CD4-positive, alpha-beta T cell treated with Interleukin-4 for 4 hours (primary cell): ENCODE data around the gene TFB1M.
"Not testable (repeated sequence)": the region's sequence is repeated elsewhere in the genome, so short reads cannot be mapped to it uniquely, and the experiment has no call there.

Experiments used
- DNase-seq: peaks from one replicate; pipeline ENCODE4 v3.0.0-alpha.2; 2020

The TFB1M gene

DNA sequence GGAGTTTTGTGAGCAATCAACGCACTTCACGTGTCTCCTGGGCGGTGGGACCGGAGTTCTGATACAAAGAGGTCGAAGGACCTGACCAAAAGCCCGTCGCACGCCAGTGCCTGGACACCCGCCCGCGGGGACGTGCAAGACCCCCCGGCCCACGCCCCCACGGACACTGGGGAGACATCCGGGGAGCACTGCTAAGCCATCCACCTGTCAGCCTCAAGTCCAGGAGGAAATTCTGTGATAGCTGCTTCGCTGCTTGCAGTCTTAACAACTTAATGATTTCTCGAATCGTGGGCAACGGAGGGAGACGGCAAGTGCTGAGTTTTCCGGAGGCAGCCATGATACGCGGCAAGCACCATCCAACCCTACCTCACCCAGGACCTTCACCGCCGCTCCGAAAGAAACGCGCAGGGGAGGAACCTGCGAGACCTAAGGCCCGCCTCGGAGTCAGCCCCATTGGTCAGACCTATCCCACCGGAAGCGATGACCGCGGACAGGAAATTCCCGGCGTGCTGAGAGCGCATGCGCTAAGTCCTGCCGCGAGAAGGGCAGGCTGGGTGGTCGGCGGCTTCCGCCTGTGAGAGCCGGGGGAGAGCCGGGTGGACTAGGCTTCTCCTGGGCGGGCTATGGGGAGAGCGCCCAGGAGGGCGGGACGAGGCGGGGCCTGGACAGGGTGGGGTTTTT is at the start of gene TFB1M:
TSS of gene TFB1M (minus strand) at position 393 of the 681 bp plus-strand sequence. CDS start at position 337, 56 bp downstream.
- peak; percentile 99 for DNase-seq

- not testable (repeated sequence) for DNase-seq
These were observed 49.7 kb upstream of the TFB1M start for GRCh38 chr6:155364021-155364420.

GRCh38 chr6:155362968-155363632 is 48.8 kb upstream of the TFB1M start:
- DNase-seq, result not testable (repeated sequence)

- DNase-seq, result no peak
These were observed 39.9 kb upstream of the TFB1M start for GRCh38 chr6:155354167-155354566.

DNA sequence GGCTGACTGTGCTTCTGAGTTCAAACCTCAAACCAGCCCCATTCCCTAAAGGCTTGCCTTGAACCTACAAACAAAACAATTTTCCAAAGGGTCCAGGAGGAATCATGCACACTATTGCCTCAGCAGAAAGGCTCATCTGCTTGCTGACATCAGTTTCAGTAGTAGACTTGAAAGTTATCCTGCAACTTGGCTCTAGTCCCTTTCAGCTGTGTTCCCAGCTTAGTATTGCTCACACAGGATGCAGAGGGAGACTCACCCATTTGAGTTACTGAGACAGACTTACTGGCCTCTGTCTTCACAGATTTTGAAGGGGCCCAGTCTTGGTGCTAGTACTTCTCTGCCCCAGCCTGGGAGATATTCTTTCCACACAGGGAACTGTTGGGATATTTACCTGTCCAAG is 38.5 kb upstream of the TFB1M start:
- no peak for DNase-seq

GRCh38 chr6:155352130-155352420 is 37.8 kb upstream of the TFB1M start:
- no peak for DNase-seq

DNA sequence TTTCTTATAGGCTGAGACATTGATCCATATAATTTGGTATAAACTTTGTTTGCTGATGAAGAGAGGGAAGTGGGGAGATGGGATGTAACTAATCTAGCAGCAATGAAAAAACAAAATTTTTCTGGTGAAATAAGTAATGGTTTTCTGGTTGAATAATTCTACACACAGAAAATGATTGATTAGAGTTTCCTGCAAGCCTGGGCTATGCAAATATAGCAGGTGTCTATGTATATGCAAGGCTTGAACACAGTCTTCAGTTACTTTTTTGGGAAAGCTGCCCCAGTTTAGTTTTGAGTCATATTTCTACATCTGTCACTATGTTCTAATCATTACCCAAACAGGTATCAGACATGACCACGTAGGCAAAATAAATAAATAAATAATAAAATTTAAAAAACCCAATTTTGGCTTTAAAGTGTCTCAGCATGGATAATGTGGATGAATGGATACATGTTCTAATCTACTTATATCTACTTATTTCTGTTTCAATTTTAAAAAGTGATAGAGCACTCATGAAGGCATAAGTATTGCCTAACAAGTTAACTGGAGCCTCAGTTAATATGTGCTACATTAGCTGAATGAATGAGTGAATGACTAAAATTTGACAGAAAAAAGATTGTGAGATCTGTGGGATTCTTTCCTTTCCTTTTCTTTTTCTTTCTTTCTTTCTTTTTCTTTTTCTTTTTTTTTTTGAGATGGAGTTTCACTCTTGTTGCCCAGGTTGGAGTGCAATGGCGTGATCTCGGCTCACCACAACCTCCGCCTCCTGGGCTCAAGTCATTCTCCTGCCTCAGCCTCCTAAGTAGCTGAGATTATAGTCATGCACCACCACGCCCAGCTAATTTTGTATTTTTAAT is 37.2 kb upstream of the TFB1M start:
- DNase-seq, result no peak

DNA sequence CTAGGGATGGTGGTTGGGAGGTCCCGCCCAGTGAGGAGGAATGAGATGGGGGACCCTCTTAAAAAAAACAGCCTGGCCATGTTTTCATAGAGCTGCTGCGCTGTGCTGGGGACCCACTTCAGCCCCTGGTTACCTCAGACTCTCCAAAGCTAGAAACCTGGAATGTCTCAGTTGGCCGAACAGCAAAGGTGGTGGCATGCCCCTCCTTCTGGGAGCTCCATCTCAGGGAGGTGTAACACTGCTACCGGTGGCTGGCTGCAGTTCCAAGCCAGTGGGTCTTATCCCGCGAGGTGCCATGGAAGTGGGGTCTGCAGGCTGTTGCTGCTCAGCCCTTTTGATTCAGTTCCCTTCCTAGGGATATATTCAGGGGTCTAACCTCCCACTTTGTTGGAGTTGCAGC is 35.7 kb upstream of the TFB1M start:
- DNase-seq, result no peak

- no peak for DNase-seq
These were observed 34.8 kb upstream of the TFB1M start for GRCh38 chr6:155349129-155349528.

GRCh38 chr6:155347800-155348199 is 33.5 kb upstream of the TFB1M start:
- no peak for DNase-seq

DNA sequence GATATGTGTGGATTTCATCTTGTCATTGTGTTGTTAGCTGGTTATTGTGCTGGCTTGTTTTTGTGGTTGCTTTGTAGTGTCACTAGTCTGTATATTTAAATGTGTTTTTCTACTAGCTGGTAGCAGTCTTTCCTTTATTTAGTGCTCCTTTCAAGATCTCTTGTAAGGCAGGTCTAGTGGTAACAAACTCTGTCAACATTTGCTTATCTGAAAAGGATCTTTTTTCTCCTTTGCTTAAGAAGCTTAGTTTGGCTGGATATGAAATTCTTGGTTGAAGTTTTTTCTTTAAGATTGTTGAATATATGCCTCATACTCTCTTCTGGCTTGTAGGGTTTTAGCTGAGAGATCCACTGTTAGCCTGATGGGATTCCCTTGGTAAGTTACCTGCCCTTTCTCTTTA is 32.7 kb upstream of the TFB1M start:
- DNase-seq, result no peak

DNA sequence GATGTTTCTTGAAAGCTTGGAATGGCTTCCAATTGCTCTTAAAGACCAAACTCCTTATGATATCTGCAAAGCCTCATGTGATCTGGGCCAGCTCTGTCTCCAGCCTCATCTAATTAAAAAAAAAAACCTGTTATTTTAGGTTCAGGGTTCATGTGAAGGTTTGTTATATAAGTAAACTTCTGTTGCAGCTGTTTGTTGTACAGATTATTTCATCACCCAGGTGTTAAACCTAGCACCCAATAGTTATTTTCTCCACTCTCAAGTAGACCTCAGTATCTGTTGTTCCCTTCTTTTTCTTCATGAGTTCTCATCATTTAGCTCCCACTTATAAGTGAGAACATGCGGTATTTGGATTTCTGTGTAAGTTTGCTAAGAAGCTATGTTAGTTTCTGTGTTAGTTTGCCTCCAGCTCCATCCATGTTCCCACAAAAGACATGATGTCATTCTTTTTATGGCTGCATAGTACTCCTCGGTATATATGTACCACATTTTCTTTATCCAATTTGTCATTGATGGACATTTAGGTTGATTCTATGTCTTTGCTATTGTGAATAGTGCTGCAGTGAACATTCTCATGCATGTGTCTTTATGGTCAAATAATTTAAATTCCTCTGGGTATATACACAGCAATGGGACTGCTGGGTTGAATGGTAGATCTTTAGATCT is 30.2 kb upstream of the TFB1M start:
- DNase-seq, result no peak

DNA sequence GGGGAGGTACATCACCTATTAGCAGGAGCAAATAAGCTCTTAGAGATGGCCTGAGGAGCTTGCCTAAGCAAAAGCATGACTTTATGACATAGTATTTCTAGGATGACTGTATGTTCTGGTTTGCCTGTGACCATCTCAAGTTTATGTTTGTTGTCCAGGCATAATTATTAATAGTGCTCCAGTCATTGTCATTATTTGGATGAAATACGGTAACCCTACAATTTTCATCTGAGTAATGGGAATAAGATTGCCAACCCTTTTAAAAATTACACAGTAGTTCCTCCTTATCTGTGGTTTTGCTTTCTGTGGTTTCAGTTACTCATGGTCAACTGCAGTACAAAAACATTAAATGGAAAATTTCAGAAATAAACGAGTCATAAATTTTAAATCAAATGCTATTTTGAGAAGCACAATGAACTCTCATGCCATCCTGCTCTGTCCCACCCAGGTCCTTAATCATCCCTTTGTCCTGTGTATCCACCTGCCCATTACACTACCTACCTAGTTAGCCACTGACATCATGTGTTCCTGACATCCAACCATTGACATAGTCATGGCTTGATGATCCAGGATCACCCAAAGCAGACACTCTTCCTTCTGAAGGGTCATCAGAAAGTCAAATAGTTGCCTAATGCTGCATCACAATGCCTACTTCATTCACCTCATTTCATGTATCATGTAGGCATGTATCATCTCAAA is 27.0 kb upstream of the TFB1M start:
- no peak for DNase-seq

- no peak for DNase-seq
These were observed 26.3 kb upstream of the TFB1M start for GRCh38 chr6:155340464-155341129.

GRCh38 chr6:155339929-155340328 is 25.6 kb upstream of the TFB1M start:
- DNase-seq, result not testable (repeated sequence)

GRCh38 chr6:155338237-155338636 is 24.0 kb upstream of the TFB1M start:
- DNase-seq, result not testable (repeated sequence)

GRCh38 chr6:155335265-155335664 is 21.0 kb upstream of the TFB1M start:
- DNase-seq, result no peak

DNA sequence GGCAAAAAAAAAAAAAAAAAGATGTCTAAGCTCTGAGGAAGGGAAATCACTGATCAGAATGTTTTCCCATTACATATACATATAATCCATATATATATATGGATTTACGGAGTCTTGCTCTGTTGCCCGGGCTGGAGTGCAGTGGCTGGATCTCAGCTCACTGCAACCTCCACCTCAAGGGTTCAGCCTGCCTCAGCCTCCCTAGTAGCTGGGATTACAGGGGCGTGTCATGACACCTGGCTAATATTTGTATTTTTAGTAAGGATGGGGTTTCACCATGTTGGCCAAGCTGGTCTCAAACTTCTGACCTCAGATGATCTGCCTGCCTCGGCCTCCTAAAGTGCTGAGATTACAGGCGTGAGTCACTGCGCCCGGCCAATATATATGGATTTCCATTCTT is 19.8 kb upstream of the TFB1M start:
- not testable (repeated sequence) for DNase-seq

GRCh38 chr6:155333414-155333813 is 19.1 kb upstream of the TFB1M start:
- no peak for DNase-seq

GRCh38 chr6:155330922-155331321 is 16.6 kb upstream of the TFB1M start:
- no peak for DNase-seq

GRCh38 chr6:155330133-155330734 is 15.9 kb upstream of the TFB1M start:
- DNase-seq, result no peak
